HG03095 (cell line): ENCODE data around the gene SGPP2.
"Not testable (repeated sequence)": the region's sequence is repeated elsewhere in the genome, so short reads cannot be mapped to it uniquely, and the experiment has no call there.

Source experiments
- ATAC-seq: cut with Tn5 transposase; IDR thresholded peaks from one replicate; pipeline ENCODE4 v1.9.1; 2021; ENCODE audit warnings: moderate library complexity; ENCODE audit not compliant: unreplicated experiment

Gene SGPP2

DNA sequence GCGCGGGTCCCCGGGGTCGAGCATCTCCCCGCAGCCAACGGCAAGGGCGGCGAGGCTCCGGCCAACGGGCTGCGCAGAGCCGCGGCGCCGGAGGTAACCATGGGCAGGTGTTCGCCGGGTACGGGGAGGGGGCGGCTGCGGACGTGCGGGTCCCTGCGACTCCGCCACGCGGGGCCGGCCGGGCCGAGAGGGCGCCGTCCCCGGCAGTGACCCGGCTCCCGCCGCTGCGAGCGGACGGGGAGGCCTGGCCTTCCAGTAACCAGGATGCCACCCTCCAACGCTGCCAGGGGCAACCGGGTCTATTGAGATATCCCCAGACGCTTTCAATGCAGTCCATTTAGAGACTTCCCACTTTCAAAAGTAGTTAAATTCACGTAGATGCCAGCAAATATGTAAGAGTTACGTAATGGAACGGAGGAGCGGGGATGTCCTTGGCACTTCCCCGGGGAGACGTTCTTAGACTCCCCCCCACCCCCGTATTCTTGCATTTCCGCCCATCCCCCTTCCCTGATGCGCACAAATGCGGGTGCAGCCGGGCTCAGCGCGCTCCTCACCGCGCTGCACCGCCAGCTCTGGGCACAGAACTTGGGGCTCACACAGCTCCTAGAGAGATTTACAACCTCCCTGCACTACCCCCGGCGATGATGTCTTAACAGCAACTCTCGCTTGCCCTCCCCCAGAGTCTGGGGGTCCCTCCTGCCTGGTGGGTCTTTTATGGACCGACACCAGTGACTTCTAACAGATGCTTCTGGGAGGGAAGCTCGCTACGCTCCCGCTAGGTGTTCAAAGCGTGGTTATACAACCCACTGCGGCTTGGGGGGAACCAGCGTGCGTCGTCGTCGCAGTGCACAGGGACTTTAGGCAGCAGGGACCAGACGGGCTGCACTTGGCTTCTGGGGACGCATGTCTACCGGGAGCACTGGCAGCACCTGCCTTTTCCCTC, 657 bp downstream of the SGPP2 start:
- no peak for ATAC-seq

DNA sequence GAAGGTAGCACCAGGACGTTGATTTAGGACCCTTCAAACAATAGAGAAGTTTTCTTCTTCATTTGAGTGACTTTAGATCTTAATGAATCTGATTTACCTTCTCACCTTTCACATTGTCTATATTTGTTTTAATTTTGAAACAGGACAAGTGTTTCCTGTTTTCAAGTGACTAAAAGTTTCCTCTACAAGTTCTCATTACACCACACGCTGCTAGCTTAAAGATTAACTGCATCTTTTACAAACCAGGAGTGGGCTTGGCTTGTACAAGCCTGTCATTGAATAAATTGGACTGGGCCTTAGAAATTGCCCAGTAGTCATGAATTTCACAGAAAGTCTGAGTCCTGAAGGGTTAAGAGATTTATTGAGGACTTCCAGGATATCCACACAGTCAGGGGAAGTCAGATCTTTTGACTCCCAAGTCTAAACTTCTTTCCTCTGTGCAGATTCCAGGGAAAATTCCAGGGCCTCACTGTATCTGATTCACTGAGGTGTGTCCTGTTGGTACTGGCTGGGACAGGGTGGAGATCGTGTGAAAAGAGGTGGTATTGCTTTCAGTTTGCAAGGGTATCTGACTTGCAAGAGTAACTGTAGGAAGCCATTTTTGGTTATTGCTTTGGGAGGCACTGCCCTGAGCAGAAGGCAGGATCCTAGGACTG, 3.4 kb downstream of the SGPP2 start:
- ATAC-seq, result peak; percentile 38

DNA sequence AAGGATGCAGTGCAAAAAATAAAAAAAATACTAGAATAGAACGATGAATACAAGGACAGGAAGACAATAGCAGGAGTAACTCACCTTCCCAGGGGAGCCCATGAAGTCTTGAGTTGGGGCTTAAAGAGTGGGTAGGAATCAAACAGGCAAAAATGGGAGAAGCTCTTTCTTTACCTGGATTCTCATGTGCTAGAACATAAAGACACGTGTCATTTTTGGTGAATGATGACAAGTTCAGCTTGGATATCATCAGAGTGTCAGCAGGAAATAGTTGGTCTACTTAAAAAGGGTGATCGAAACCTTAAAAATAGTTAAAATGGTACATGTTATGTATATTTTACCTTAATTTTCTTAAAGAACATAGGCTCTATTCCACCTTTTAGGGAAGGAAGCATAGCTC, 5.7 kb downstream of the SGPP2 start:
- no peak for ATAC-seq

DNA sequence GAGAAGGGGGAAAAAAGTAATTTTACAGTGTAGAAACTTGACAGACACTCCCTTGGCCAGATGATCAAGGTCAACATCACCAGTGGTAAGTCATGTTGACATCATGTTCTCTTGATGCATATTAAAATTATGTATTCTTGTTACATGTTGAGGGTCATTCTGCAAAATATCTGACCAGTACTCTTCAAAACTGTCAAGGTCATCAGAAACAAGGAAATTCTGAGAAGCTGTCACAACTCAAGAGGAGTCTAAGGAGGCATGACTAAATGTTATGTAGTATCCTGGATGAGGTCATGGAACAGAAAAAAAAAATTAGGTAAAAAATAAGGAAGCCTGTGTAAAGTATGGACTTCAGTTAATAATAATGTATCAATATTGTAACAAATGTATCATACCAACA, 6.3 kb downstream of the SGPP2 start:
- ATAC-seq, result no peak

DNA sequence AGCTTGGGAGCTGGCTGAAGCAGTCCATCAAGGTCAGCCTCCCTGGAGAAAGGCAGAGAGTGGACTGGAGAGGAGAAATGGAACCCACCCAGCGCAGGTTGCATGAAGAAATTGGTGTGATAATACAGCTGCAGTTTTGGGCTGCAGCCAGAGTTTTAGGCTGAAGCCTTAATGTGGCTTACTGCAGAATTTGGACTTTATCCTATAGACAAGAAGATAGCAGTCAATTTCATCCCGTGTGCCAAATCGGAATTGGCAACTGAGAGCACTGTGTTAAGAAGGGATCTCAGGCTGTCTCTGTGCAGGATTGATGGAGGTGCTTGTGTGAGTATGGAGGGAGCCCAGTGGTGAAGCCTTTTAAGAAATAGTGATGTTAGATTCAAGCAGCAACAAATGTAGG, 7.5 kb downstream of the SGPP2 start:
- no peak for ATAC-seq

DNA sequence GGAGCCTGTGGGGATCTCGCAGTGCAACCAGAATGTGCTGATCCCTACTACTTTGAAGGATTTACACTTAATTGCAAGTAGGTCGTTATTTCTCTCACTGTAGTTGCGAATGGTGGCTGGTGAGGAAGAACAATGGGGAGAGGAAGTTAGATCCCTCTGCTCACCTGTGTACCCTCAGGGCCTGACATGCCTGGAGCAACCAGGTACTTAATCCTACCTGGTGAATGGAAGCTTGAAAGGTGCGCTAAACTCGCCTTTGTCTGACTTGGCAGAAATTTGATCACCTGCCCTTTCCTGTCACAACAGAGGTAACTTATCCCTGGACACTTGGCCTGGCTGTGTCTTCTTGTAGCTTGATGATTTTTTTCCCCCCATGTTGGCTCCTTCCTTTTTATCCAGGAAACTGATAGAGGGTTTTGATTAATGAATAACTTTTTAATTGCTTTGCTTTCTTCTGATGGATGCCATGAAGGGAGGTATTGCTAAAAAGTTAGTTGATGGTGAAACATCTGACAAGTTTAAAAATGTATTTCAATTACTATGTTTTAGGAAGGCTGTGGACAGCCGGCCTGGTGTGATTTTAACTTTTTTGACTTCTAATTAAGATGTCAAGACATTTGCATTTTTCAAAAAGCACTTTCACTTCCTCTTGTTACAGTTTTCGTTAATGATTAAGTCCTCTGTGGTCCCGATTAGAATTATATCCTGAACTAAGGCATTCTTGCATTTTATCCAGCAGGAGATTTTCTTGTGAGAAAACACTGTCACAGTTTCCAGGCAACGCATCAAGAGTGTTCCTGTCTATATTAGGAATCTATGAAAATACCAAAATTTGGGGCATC, 9.2 kb downstream of the SGPP2 start:
- peak; percentile 76 for ATAC-seq

DNA sequence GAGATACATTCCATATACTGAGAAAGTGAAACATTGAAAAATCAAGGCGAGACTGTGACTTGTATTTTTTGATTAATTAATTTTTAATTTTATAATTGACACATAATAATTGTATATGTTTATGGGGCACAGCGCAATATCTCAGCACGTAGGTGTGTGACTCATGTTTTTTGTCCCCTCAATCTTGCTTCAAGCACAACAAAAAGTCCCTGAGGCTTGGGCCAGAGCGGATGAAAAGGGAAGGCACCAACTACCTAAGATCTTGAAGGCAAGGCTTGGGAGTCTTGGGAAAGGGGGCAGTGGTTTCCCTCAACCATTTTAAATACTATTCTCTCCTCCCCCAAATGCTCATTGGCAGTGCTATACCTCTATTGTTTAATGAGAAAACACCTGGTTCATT, 9.9 kb downstream of the SGPP2 start:
- peak; percentile 41 for ATAC-seq

DNA sequence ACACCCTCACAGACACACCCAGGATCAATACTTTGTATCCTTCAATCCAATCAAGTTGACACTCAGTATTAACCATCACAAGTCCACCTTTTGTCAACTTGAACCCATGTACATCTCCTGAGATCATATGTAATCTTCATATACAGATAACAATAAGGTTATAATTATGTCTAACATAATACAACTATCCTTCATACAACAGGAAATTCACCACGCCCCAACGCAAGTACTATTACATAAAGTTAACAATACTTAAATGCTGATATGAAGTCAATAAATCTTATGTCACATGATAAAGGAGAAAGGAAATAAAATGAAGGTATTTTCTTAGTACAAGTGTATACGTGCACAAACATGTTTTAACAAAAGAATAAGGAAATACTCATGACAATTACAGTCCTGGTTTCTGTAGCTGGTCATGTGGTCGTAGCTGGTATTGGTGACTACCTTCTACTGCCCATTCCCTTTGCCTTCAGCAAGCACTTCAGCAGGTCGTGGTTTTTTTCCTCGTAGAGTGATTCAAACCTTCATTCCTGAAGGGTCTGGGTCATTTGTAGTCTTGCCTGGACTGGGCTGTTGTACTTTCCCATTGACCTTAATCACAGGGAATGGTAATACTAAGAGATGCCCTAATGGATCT, 11.2 kb downstream of the SGPP2 start:
- not testable (repeated sequence) for ATAC-seq

DNA sequence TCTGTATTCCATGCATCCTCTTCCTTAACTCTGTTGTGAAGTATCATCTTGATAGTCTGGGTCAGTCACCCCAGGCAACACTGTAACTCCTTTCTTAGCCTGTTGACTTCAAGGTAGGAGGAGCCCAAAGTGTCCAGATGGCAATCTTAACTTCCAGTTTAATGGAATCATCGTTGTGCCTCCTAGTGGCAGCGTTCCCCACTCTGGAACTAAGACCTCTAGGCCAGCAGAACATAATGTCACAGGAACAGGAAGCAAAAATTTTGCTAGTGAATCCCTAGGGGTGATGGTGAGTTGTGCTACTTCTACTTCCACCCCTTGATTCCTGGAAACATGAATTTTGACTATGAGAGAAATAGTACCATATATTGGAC, 11.7 kb downstream of the SGPP2 start:
- ATAC-seq, result no peak

DNA sequence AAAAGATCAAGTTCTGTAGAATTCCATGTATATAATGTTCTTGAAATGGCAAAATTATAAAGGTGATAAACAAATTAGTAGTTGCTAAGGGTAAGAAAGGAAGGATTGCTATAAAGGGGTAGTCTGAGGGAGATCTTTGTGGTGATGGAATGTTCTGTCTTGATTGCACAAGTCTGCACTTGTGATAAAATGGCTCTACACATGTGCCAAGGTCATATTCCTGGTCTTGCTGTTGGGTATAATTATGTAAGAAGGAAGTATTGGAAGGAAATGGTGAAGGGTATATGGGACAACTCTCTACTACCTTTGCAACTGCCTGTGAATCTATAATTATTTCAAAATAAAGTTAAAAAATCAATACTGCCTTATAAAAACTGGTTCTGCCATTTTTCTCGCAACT, 15.3 kb downstream of the SGPP2 start:
- ATAC-seq, result no peak

DNA sequence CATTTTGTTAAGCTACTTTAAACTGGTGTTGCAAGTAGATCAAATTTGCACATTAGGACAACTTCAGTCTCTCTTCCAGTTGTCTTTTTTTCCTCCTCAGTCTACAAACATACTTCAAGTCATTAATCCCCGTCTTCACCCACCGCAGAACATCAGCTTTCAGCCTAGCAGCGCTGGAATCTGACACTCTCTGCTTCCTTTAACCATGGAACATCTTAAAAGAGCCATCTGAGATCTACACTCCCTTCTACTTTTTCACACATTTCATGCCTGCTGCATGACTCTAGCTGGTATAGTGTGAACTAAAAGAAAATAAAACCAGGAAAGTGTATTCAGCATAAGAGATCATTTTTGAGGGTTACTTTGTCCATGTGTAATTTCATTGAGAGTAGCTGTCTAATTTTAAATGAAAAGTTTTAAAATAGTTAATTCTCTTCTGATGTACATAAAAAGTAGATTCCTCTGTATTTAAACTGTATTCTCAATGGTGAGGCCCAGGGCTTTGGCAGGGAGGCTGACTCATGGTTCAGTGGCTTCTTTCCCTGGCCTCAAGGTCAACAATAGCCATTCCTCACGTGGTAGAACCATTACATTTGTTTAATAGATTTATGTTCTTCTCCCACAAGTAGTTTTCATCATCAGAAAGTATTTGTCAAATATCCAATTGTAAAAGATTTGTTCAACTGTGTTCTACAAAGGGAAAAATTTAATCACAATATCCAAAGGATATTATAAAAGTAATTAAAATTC, 16.5 kb downstream of the SGPP2 start:
- no peak for ATAC-seq

DNA sequence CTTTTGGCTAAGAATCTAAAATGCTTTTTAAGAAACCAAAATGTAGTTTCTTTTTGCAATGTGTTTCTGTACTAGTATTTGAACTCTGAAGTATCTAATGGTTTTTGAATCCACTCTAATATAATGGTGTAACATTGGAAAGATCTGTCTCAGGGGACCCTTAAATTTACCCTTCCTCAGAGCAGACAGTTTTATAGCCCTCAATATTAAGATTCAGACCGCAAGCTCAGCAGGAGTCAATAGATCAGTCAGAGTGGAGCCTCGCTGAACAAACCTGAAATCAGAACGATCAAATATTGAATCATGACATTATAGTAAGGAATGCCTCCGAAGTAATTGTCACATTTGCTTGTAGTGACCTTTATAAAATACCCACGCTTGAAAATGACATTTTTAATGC, 18.3 kb downstream of the SGPP2 start:
- ATAC-seq, result no peak

DNA sequence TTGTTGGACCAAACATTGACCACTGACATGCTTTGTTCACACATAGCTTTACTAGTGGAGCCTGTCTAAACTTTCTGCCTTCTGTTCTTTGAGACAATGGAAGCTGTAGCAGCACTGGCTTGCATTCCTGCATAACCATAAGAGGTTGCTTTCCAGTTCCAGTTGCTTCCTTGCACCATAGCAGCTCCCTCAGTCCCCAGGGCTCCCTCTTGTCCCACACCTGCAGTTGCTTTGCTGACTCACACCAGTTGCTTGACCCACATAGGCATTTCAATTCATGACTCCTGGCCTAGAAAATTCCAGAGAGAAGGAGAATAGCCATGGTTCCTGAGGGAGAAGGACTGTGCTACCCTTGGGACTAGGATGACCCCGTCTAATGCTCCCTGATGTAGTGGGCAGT, 20.9 kb downstream of the SGPP2 start:
- no peak for ATAC-seq

DNA sequence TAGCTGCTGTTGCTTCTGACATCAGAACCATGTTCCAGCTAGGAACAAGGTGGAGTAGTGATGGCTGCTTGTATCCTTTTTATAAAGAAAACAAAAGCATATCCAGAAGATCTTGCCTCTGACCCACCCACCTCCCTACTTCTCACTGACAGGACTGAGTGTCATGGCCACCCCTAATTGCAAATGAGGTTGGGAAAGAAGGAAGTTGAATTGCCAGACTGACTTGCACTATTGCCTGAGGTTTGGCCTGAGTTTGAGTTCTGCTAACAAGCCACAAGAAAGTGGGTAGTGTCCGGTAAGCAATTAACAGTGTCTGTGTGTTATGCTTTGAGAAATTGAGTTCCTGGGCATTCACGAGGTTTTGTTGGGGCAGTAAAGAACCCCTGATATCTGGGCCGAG, 22.8 kb downstream of the SGPP2 start:
- ATAC-seq, result no peak

DNA sequence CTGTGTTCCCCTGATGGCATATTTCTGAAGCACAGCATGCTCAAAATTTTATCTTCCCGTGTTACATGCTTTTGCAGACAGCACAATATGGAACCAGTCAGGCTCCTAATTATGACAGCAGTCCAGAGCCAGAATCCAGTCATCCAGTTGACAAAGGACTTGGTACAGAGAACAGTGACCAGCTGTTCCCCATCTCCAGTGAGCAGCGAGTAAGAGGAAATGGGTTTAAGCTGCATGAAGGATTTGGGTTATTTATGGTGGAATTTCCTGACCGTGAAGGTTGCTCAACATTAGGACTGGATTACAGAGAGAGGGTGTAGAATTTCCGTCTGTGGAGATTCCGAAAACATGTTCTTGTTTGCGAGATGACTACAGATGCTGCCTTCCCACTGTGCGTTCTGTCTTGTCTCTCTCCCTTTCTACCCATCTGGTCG, 24.4 kb downstream of the SGPP2 start:
- ATAC-seq, result no peak

DNA sequence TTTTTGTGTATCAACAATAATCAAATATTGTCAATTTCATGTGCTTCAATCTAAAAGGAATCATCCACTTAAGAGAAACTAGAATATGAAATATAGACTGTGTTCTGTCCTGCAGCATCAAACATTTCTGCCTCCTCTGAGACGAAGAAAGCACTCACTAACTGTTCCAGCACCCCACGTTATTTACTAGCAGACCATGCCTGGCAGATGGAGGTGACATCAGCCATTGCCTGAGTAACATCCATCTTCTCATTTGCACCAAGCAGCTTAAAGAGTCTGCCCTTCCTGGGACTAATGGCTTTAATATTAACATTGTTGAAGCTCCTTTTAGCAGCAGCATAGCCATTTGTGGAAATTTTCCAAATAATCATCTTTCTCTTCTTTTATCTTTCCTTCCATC, 25.7 kb downstream of the SGPP2 start:
- ATAC-seq, result no peak

DNA sequence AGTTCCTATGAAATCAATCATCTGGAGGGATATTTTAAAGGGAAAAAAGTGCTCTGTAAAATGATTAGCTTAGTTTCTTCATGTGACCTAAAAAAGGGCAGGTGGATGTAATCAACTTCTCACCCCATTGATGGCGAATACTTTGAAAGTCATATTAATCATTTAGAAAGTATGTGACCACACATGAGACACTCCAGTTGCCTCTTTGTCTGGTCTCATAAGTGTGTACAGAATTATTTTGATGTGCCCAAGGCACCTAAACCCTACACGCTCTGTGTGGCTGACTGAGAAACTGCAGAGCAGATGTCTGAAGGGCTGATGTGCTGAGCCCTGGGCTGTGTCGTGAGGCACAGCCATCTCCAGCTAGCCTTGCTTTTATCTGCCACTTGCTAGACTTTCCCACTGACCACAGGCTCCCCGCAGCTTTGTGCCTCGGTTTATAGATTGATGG, 26.9 kb downstream of the SGPP2 start:
- peak; percentile 99 for ATAC-seq

DNA sequence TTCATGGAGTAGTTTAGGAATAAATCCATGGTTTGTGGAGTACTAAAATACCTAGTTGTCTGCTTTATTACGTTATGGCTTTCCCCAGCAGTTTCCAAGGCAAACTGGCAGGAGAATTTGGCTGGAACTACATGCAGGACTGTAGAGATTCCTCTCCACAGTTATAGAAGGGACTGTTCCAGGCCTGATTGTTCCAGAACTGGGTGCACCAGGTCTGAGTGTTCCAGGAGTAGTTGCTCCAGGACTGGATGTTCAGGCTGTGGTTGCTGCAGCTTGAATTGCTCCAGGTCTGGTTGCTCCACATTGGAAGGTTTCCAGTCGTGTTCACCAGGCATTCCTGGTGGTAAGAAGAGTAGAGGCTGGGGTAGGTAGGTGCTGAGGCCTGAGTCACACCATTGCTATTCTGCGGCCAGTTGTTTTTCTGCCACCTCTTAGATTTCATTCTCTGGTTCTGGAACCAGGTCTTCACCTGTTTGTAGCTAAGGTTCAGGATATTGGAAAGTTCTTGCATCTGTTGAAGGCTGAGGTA, 28.1 kb downstream of the SGPP2 start:
- no peak for ATAC-seq

DNA sequence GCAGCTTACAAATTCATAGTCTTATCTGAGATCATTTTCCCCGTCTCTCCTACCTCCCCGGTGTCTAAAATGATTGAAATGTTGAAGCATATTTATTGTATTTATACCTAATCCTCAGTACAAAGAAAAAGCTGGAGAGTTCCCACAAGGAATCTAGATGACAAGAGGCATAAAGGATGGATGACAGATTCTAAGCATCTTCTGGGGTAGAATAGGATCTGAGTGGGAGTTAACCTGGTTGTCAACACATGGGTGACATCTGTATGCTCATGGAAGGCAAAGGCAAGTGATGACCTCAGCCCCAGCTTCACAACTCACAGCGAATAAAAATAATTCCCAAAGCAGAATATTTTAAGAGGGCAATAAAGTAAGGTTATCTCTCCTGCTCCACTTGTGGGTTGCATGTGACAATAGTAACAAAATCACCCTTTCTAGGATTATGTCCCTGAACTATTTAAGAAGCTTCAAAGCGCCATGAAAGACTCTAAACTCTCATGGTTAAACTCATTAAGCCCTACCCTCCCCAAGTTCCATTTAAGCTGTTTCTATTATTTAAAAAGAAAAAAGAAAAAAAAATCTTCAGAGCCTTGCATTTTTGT, 32.2 kb downstream of the SGPP2 start:
- no peak for ATAC-seq

DNA sequence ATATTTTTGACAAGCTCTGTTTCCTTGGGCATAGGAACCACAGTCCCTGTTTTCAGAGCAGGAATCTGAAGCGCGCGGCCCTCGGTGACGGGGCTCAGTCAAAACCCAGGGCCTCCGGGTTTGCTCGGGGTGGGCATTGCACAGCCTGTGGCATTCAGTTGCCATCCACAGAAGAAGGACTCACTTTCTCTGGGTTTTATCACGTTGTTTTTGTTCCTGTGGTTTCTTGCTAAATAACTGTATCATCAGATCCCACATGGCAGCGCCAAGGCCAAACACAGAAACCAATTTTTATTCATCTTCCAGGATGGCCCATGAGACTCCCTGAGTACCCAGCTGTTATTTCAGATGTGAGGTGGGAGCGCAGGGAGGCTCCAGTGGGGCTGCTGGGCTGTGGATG, 35.6 kb downstream of the SGPP2 start:
- no peak for ATAC-seq
